KOPT-K1 (cell line): ENCODE data around the gene ANK2.

ENCODE experiments used
- H3K27ac ChIP-seq: fragments of 200-600 bp; sonication (generic); 2 replicates; pipeline ENCODE4 v1.5.1; 2016; ENCODE audit warnings: antibody characterized with exemption, mild to moderate bottlenecking, low read depth, low read length; ENCODE audit not compliant: poor library complexity, severe bottlenecking
- H3K36me3 ChIP-seq: fragments of 200-600 bp; sonication (generic); 2 replicates; pipeline ENCODE4 v1.5.1; 2017; ENCODE audit warnings: antibody characterized with exemption, mild to moderate bottlenecking, low read length, moderate library complexity; ENCODE audit not compliant: insufficient read depth
- H3K9me3 ChIP-seq: fragments of 200-600 bp; sonication (generic); 2 replicates; pipeline ENCODE4 v1.5.1; 2017; ENCODE audit warnings: antibody characterized with exemption, low read length, mild to moderate bottlenecking; ENCODE audit not compliant: insufficient read depth, poor library complexity, severe bottlenecking

Gene ANK2

DNA sequence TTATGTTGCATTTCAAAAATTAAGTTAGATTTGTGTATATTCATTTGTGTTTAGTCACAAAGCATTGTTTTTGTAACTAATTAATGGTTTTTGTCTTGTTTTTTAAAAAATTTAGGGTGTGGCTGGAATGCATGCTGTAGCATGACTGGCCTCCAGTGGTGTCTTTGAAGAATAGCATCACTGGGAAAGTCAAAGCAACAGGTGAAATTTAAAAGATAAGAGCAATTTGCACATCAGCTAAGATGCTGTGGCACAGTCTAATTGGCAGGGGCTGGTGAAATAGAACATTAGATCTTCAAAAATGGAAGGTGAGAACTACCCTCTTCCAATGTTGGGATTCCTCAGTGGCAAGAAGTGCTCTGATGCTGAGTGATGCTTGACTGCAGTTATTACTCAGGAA, 45.3 kb downstream of the ANK2 start:
- Histone ChIP-seq H3K36me3 (no peaks in the 10 kb centered on the region), H3K9me3 (no peaks in the 10 kb centered on the region), H3K27ac (no peak overlapping the region)

DNA sequence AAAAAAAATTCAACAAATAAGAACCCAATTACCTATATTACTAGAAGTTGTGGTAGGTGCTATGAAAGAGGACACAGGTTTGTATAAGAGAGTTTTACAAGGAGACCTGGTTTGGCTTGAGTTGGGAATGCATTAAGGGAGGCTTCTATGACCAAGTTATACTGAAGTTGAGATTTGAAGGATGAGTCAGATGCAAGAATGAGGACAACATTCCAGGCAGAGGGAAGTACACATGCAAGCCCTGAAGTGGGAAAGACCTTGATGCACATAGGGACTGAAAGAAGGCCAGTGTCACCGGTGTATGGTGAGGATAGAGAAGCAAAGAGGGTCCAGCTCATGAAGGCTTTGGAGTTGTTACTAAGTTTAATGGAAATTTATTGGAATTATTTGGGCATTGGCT, 52.2 kb downstream of the ANK2 start:
- no peak overlapping the region for H3K27ac ChIP-seq
- H3K36me3 ChIP-seq = no peaks in the 10 kb centered on the region
- no peaks in the 10 kb centered on the region for H3K9me3 ChIP-seq

DNA sequence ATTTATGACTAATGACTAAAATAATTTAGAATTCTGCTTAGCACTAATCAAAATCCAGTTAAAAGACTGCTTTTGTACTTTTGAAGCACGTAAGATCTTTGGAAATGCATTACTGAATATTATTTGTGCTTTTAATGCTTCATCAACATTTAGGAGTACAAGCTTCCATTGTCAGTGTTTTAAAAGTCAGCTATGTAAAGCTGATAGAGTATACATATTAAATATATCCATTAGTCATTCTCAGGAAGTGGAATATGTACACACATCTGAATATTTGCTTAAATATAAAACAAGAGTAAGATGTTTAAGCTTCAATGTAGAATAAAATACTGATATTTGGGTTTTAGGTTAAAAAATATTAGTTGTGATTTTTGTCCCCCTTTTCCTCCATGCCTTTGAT, 54.1 kb downstream of the ANK2 start:
- H3K27ac ChIP-seq = no peak overlapping the region
- H3K9me3 ChIP-seq = no peaks in the 10 kb centered on the region
- H3K36me3 ChIP-seq = no peaks in the 10 kb centered on the region

DNA sequence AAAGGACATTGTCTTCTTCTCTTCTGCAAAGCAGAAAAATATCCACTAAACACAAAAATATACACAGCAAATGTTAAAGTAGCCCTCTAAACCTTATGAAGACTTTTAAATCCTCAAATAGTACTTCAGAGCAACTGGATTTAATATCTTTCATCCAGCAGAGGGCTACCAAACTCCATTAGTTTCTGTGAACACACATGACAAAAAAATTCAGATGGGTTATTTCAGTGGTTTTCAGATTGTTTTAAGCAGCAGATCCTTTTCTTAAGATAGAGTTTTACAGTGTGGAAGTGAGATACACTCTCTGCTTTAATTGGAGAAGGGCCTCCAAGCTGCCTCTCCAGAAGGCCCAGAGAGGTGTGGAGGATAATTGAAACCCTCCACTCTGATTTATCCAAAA, 56.7 kb downstream of the ANK2 start:
- H3K9me3 ChIP-seq = no peaks in the 10 kb centered on the region
- no peak overlapping the region for H3K27ac ChIP-seq
- no peaks in the 10 kb centered on the region for H3K36me3 ChIP-seq

DNA sequence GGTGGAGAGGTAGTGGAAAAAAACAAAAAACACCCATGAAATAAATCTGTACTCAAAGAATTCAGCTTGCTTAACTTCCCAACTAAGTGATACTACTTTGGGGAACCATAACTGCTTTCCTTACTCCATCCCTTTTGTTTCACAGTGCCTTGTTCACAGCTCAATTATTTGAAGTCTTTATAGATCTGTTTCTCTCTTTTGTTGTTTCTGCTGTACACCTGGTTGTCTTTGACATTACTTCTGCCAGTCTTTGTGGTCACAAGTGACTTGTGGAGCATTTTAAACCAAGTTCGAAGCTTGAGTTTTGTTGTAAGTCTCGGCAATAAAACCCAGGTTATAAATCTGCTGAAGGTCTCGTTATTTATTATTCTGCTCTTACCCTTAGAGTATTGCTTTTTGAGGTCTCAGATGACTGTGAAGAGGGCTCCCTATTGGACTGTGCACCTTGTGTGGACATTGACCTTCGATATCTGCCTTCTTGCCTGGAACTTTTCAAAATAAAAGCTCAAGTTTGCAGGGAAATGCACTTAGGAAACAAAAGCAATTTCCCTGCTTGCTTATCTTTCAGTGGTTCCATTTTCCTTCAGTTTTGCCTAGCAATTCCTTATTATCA, 59.8 kb downstream of the ANK2 start:
- Histone ChIP-seq H3K27ac (no peak overlapping the region), H3K36me3 (no peaks in the 10 kb centered on the region), H3K9me3 (no peaks in the 10 kb centered on the region)

DNA sequence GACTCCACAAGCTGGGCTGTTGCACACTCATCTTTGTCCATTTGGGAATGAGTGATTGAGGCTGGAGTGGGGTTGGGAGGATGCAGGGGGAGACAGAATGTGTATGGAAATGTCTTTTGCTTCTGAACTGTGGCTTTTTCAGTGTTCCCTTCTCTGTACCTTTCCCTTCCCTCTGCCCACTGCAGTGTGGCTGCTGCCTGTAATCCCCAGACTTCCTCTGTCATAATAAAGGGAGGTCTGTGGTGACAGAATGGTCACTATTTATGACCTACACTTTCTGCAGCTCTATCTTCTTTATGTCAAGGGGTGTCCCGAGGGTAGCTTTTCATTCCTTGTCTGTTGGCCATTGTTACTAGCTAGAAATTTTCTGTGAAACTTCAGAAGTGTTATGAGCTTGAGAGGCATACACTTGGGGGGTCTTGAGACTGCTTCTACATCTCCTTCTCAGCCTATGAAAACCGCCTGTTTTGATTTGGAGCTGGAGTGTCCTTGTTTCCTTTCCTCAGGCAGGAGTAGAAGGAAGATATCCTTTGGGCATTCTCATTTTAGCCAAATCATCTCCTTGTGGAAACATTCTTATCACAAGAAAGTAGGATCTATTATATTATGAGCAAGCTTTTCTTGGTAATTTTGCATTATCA, 63.0 kb downstream of the ANK2 start:
- Histone ChIP-seq H3K9me3 (no peaks in the 10 kb centered on the region), H3K27ac (no peak overlapping the region), H3K36me3 (no peaks in the 10 kb centered on the region)

DNA sequence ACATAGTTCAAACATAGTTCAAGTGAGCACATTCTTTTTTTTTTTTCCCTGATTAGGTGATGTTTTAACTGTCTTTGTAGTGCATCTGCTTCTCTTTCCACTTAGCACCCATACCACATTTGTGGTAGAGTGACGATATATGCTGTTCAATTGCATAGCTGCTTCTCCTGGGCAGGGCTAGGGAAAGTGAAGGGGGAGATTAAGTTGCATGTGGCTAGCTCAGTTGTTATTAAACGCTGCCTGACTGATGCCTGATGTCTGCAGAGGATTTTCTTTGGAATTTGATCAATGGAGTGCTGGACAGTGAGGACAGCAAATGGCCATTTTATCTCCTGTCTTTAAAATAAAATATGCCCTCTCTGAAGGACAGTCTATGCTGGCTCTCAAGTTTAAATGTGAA, 63.7 kb downstream of the ANK2 start:
- Histone ChIP-seq H3K9me3 (no peaks in the 10 kb centered on the region), H3K27ac (no peak overlapping the region), H3K36me3 (no peaks in the 10 kb centered on the region)

DNA sequence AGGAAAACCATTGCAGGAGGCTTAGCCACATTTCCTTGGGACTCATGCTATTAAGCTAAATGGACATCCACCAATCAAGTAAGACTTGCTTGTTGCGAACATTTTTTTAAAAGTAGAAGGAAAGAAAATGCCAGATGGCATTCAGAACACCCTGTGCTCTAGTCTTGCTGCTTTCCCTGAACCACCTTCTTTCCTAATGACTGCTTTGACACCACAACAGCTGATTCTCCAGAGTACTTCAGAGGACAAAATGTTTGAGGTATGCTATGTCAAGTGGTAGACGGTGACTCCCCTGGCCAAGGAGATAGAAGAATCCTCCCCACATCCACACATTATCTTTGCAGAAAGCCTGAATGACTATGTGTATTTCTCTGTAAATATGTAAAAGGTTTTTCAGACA, 65.4 kb downstream of the ANK2 start:
- Histone ChIP-seq H3K36me3 (no peaks in the 10 kb centered on the region), H3K27ac (no peak overlapping the region), H3K9me3 (no peaks in the 10 kb centered on the region)

DNA sequence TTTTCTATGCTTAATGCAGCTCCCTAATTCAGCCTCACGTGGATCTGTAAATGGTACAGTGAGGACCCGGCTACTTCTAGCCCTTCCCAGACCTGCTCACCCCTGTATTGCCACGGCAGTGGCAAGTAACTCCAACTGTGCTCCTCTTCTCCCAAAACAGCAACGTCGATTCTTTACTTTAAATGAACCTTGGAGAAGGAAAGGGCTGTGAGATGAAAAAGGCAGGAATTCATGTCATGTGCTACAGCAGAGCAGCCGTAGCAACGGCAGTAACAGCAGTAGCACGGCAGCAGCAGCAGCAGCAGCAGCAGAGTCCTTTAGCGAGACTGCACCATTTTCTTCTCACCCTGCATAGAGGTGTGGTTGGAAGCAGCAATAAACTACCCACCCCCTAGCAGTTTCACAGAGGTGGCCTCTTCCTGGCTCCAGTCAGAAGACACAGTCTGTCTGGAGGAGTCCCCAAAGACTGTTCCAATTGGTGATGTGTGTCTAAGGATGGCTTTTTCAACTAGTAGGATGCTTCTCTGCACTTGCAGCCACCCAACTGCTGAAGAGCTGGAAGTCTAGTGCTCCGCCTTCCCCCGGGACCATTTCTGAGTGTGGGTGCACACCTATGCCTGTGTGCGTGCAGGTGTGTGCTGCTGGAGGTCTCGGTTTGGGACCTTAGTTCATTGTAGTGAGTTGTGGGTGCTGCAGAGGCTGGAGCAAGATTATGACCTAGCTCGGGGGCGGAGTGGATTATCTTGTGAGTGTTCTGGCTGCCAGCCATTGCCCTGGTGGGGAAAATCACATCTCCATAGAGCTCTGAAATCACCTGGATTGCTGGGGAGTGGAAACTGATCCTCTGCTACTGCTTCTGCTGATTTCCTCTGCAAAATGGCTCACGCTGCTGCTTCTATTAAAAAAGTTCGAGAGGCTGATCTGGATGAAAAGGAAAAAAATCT, 67.2 kb downstream of the ANK2 start:
- H3K9me3 ChIP-seq = no peaks in the 10 kb centered on the region
- H3K36me3 ChIP-seq = no peaks in the 10 kb centered on the region
- no peak overlapping the region for H3K27ac ChIP-seq

DNA sequence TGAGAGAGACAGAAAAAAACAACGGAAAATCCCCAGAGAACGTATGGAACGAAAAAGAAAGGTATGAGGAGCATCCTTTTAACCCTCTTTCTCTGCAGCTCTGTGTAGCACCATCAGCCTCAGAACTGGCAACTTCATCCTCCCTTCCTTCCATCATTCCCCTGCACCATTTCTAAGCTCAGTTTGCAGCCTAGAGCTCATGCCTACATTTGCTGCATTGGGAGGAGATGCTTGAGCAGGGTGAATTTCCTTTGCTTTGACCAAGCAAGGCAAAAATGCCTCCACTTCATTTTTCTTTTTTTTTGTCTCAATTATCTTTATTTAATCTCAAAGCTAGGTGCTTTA, 67.9 kb downstream of the ANK2 start:
- H3K9me3 ChIP-seq = no peaks in the 10 kb centered on the region

DNA sequence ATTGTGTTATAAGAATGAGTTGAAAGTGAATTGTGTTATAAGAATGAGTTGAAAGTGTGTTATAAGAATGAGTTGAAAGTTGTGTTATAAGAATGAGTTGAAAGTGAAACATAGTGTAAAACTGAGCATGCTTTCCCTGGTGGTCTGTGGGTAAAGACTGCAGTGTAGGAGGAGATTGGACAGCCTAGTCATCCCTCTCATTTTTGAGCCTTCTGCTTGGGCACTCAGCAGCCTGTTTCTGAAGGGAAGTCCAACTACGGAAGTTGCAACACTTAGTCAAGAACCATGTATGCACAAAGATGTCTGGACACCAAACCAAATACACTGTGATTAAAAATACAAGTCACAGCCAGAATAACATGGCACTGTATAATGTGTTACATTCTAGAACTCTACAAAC, 72.6 kb downstream of the ANK2 start:
- no peaks in the 10 kb centered on the region for H3K9me3 ChIP-seq
- H3K36me3 ChIP-seq = no peaks in the 10 kb centered on the region

More for the DNA sequence above, 67.9 kb downstream of the ANK2 start:
- no peaks in the 10 kb centered on the region for H3K36me3 ChIP-seq
- H3K27ac ChIP-seq = no peak overlapping the region

DNA sequence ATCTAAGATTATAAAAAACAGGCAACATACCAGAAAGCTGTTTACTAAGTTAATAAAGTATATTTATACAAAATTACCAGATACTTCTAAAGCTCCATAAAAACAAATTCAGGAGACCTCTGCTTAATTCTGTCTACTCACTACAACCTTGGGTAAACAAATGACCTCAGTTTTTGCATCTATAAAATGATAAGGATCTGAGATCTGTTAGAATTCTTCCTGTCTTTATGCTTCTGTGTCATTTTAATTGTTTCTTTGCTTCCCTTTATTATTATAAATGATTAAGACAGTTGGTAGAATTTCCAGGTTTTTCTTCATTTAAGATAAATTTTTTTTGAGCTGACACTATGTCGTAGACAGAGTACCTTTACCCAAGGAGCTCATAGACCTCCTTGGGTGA, 76.0 kb downstream of the ANK2 start:
- Histone ChIP-seq H3K27ac (no peak overlapping the region), H3K9me3 (no peaks in the 10 kb centered on the region), H3K36me3 (no peaks in the 10 kb centered on the region)

More for the DNA sequence above, 72.6 kb downstream of the ANK2 start:
- H3K27ac ChIP-seq = no peak overlapping the region

DNA sequence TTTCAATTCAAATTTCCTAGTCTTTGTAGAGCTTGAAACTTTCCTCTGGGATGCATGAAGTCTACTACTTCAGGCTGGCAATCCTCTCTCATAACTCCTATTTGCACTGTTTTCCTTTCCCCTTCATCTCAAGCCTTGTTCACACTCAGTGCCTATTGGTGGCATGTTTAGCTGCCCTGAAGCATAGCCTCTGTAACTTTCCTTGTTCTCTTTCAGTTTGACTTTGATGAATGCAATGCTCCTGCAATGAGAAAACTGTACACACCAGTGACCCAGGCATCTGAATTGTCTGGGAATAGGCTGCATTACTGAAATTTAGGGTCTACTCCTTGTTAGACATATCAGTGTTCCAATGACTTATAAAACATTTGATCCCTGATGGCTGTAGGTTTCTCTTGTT, 81.7 kb downstream of the ANK2 start:
- Histone ChIP-seq H3K36me3 (no peaks in the 10 kb centered on the region), H3K27ac (no peak overlapping the region), H3K9me3 (no peaks in the 10 kb centered on the region)

DNA sequence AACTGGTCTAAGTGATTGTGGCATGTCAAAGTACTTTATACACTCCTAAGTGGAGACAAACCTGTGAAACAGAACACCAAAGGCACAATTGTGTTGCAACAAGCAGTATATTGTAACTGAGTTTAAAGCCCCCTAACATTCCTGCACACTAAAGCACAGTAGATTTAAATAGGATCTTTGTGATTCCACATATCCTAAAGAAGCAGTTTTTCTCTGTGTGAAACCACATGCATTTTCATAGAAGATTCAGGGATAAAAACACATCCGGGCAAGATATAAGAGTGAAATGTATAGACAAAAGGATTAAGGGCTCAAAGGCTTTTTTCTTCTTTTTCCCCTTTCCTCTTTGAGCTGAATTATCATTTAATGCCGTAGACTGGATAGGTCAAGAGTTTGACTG, 82.2 kb downstream of the ANK2 start:
- no peak overlapping the region for H3K27ac ChIP-seq
- H3K36me3 ChIP-seq = no peaks in the 10 kb centered on the region
- H3K9me3 ChIP-seq = no peaks in the 10 kb centered on the region

DNA sequence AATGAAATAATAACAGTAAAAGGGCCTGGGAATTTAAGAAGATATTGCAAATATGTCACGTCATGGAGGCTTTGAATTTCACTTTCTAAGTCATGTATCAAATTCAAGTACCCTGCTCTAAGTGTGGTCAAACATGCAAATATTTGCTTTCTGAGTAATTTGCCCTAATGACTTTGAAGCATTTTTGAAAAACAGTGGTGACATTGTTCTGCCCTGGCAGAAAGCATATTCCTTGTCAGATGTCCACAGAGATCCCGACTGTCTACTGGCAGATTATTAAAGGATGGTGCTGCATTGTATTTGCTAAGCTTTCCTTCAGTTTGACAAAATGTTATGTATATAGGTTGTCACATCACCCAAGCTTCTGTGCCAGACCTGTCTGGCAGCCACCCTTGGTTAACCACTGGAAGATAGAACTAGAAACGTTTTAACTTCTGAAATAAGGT, 92.5 kb downstream of the ANK2 start:
- Histone ChIP-seq H3K9me3 (no peaks in the 10 kb centered on the region), H3K36me3 (no peaks in the 10 kb centered on the region), H3K27ac (no peak overlapping the region)
